Activated T-cell treated with anti-CD3 and anti-CD28 coated beads, Interleukin-2, amount 50 U/mL, for 1 hour (primary cell): Measurements from ENCODE around the gene SGMS2.
"Not testable (repeated sequence)": the region's sequence is repeated elsewhere in the genome, so short reads cannot be mapped to it uniquely, and the experiment has no call there.

Experiments
- DNase-seq: peaks from one replicate; pipeline ENCODE4 v3.0.0-alpha.2; 2020

SGMS2 gene

GRCh38 chr4:107916623-107917022 lies 91.9 kb downstream of the SGMS2 start:
- DNase-seq: no peak

- DNase-seq: no peak
These were observed 92.8 kb downstream of the SGMS2 start for GRCh38 chr4:107917500-107917899.

- no peak for DNase-seq
These were observed 98.0 kb downstream of the SGMS2 start for GRCh38 chr4:107922486-107923473.

- DNase-seq: not testable (repeated sequence)
These were observed 101.0 kb downstream of the SGMS2 start for GRCh38 chr4:107925713-107926112.

- not testable (repeated sequence) for DNase-seq
These were observed 102.1 kb downstream of the SGMS2 start for GRCh38 chr4:107926875-107927274.

GRCh38 chr4:107930821-107931774 lies 106.4 kb downstream of the SGMS2 start, which contains the start of gene CYP2U1:
Gene CYP2U1, plus strand, starts transcription at chr4:107931549. Its CDS starts 95 bp downstream, at chr4:107931644.
- DNase-seq: peak; percentile 84

GRCh38 chr4:107931775-107932321 lies 107.1 kb downstream of the SGMS2 start:
- no peak for DNase-seq

GRCh38 chr4:107935246-107935645 lies 110.5 kb downstream of the SGMS2 start:
- DNase-seq: no peak

GRCh38 chr4:107937040-107937439 lies 112.3 kb downstream of the SGMS2 start:
- DNase-seq: no peak

GRCh38 chr4:107939307-107939706 lies 114.6 kb downstream of the SGMS2 start:
- no peak for DNase-seq

- no peak for DNase-seq
These were observed 121.1 kb downstream of the SGMS2 start for GRCh38 chr4:107945809-107946208.

- DNase-seq: no peak
These were observed 126.2 kb downstream of the SGMS2 start for GRCh38 chr4:107950746-107951540.

- DNase-seq: no peak
These were observed 126.8 kb downstream of the SGMS2 start for GRCh38 chr4:107951551-107951950.

GRCh38 chr4:107956011-107956410 lies 131.3 kb downstream of the SGMS2 start:
- DNase-seq: no peak
